ENCODE data around the gene PTPRM. TPM values are rescaled to one million over a fixed set of nuclear protein-coding genes. Genes with fewer than 3 reads are reported as not detected.

The PTPRM gene
- total and polyA plus RNA-seq, 2 of the 8 experiments (the other 6 are each of a cell fraction or from before 2014, with no cell fraction given): 4.1 to 7.0 TPM

- Histone ChIP-seq H3K4me2 (ENCODE audit: insufficient read depth in 1 of 2, low read depth in 2 of 2, low read length in 2 of 2) (peak overlapping the region; percentile 62), H3K9me3 (ENCODE audit: insufficient read depth in 2 of 2, low read depth in 1 of 2, low read length in 1 of 2) (no peaks in the 10 kb centered on the region), H4K20me1 (replicated peaks in 1 of 2; ENCODE audit: control insufficient read depth in 1 of 2, insufficient read depth in 2 of 2, low read length in 2 of 2) (no peaks in the 10 kb centered on the region), H3K27me3 (replicated peaks in 1 of 4; ENCODE audit: control insufficient read depth in 3 of 4, extremely low read depth in 1 of 4, insufficient read depth in 3 of 4, low read length in 3 of 4) (peaks cover 0 to 6% (median 4%) of the 10 kb centered on the region in 4 experiments; a peak in 4 of 7 replicates), H3K4ac (replicated peaks; ENCODE audit: insufficient read length, low read depth, low read length) (no peak overlapping the region), H3K36me3 (ENCODE audit: control insufficient read depth in 2 of 4, insufficient read depth in 4 of 4, low read length in 3 of 4) (no peaks in the 10 kb centered on the region), H2AK5ac (ENCODE audit: low read depth, low read length) (no peak overlapping the region), H3K4me3 (ENCODE audit: extremely low read depth in 1 of 4, insufficient read depth in 2 of 4, low read depth in 3 of 4, low read length in 4 of 4) (peak overlapping the region; percentile 23 to 52 (median 39); a peak in 7 of 8 replicates), H2BK15ac (ENCODE audit: low read length) (no peak overlapping the region), H4K8ac (ENCODE audit: extremely low read depth, insufficient read depth, low read length) (peak overlapping the region; percentile 75), H3K18ac (ENCODE audit: extremely low read depth, low read length) (no peak overlapping the region), H3K27ac (ENCODE audit: low read depth, low read length) (no peak overlapping the region), H3K4me1 (replicated peaks in 1 of 4; ENCODE audit: control insufficient read depth in 3 of 4, insufficient read depth in 4 of 4, low read length in 3 of 4) (peaks cover 0 to 4% (median 0%) of the 10 kb centered on the region in 4 experiments; a peak in 4 of 7 replicates), H2AFZ (ENCODE audit: low read length) (no peak overlapping the region), H4K5ac (ENCODE audit: insufficient read length, low read depth, low read length) (no peak overlapping the region), H3K79me1 (ENCODE audit: low read depth, low read length) (no peaks in the 10 kb centered on the region), H2BK120ac (replicated peaks; ENCODE audit: low read depth, low read length) (no peak overlapping the region), H2BK5ac (ENCODE audit: low read depth, low read length) (no peak overlapping the region), H2BK20ac (ENCODE audit: low read length) (no peak overlapping the region), H4K91ac (replicated peaks; ENCODE audit: insufficient read length, low read length) (no peak overlapping the region), H3K56ac (replicated peaks; ENCODE audit: insufficient read length, low read depth, low read length) (no peak overlapping the region), H2BK12ac (ENCODE audit: low read depth, low read length) (no peak overlapping the region), H3K9ac (replicated peaks in 1 of 4; ENCODE audit: extremely low read depth in 1 of 4, low read depth in 3 of 4, low read length in 3 of 4) (no peak overlapping the region), H3K23me2 (ENCODE audit: low read depth, low read length) (no peaks in the 10 kb centered on the region; the same call in 1 of the 2 replicates), H3K23ac (ENCODE audit: insufficient read length) (no peak overlapping the region), H3K14ac (ENCODE audit: insufficient read length) (no peak overlapping the region), H3K79me2 (ENCODE audit: control insufficient read depth in 1 of 2, insufficient read depth in 2 of 2, low read length in 2 of 2) (no peaks in the 10 kb centered on the region)
- DNase-seq (ENCODE audit: low read depth in 1 of 2, low spot score in 2 of 2): peak; percentile 46 to 83
- POLR2A ChIA-PET (ENCODE audit: partially characterized antibody): no interaction called here
- FAIRE-seq: peak; percentile 19
- 8% methylated on average over 39 of the region's 47 CpGs; no CpG with 5 or more reads in 1 of the 2 experiments for WGBS, 2 experiments (ENCODE audit: extremely low coverage in 1 of 2, insufficient coverage in 1 of 2, insufficient read length in 1 of 2, insufficient replicate concordance in 2 of 2, low coverage in 1 of 2, low lambda C conversion rate in 2 of 2, missing lambda C conversion rate in 1 of 2)
- CTCF ChIA-PET (ENCODE audit: partially characterized antibody): interaction anchor here (1.0 to 1.9 kb wide), 3 partner anchors 12 to 30 kb away, joined by 3 to 5 read pairs (median 4); no protein-coding TSS in a partner anchor
- no peak for TF ChIP-seq ATF3 (IDR thresholded peaks at IDR 0.05; ENCODE audit: insufficient read depth, low read depth, low read length)
- no peak for TF ChIP-seq NRF1 (IDR thresholded peaks at IDR 0.05; ENCODE audit: low read depth, low read length)
- 0 out of 2 replicates have a peak, but pooled peaks have one; percentile 19 for TF ChIP-seq KDM1A (IDR thresholded peaks at IDR 0.05; ENCODE audit: borderline replicate concordance, low read length)
- no peak for TF ChIP-seq SIRT6 (IDR thresholded peaks at IDR 0.05; ENCODE audit: low read length)
- TF ChIP-seq TBP (IDR thresholded peaks at IDR 0.05; ENCODE audit: low read depth, low read length): peak; percentile 47; the same call in 1 of the 2 replicates
- 0 out of 2 replicates have a peak, but pooled peaks have one; percentile 68 for TF ChIP-seq TCF12 (IDR thresholded peaks at IDR 0.05; ENCODE audit: low read depth, low read length)
- 0 out of 2 replicates have a peak, but pooled peaks have one; percentile 48 for TF ChIP-seq YY1 (IDR thresholded peaks at IDR 0.05; ENCODE audit: low read depth, low read length)
- TF ChIP-seq CTCF (IDR thresholded peaks at IDR 0.05; ENCODE audit: control extremely low read depth in 1 of 3, insufficient read depth in 1 of 3, low read depth in 1 of 3, low read length in 3 of 3): peak; percentile 63 to 87 (median 64)
- 0 out of 2 replicates have a peak, but pooled peaks have one; percentile 10 for TF ChIP-seq EGR1 (IDR thresholded peaks at IDR 0.05; ENCODE audit: borderline replicate concordance, low read depth, low read length)
Observed at GRCh38 chr18:8367217-8367988, 800.3 kb downstream of the PTPRM start.
